Smooth muscle cell (in vitro differentiated cells): Measurements from ENCODE around the gene TMEM242. TPM values are rescaled to one million over a fixed set of nuclear protein-coding genes. Genes with fewer than 3 reads are reported as not detected.

Experiments used
- DNase-seq: peaks from one replicate; lab custom pipeline; 2025; ENCODE audit not compliant: unreplicated experiment; lab: John Stamatoyannopoulos, UW
- H2AFZ ChIP-seq: fragments of 200-600 bp; sonication (generic); 2 replicates; pipeline ENCODE4 v1.6.0; 2016; ENCODE audit warnings: antibody characterized with exemption, low read depth, mild to moderate bottlenecking
- H3F3A ChIP-seq: fragments of 200-600 bp; sonication (generic); 2 replicates; pipeline ENCODE4 v1.6.0; 2017; ENCODE audit warnings: antibody characterized with exemption, low read depth
- H3K27ac ChIP-seq: fragments of 200-600 bp; sonication (generic); 2 replicates; pipeline ENCODE4 v1.5.1; 2016; ENCODE audit warnings: low read depth, mild to moderate bottlenecking
- H3K27me3 ChIP-seq: fragments of 200-600 bp; sonication (generic); 2 replicates; pipeline ENCODE4 v1.6.1; 2016; ENCODE audit warnings: low read depth, mild to moderate bottlenecking
- H3K36me3 ChIP-seq: fragments of 200-600 bp; sonication (generic); 2 replicates; pipeline ENCODE4 v1.5.1; 2016; ENCODE audit warnings: low read depth
- H3K4me1 ChIP-seq: fragments of 200-600 bp; sonication (generic); 2 replicates; pipeline ENCODE4 v1.5.1; 2016; ENCODE audit warnings: low read depth
- H3K4me2 ChIP-seq: fragments of 200-600 bp; sonication (generic); 2 replicates; pipeline ENCODE4 v1.6.0; 2016; ENCODE audit warnings: mild to moderate bottlenecking
- H3K4me3 ChIP-seq: fragments of 200-600 bp; sonication (generic); 2 replicates; pipeline ENCODE4 v1.5.1; 2016; ENCODE audit warnings: mild to moderate bottlenecking
- H3K79me2 ChIP-seq: fragments of 200-600 bp; sonication (generic); 2 replicates; pipeline ENCODE4 v1.6.0; 2016; ENCODE audit warnings: low read depth, mild to moderate bottlenecking
- H3K9ac ChIP-seq: fragments of 200-600 bp; sonication (generic); 2 replicates; pipeline ENCODE4 v1.6.0; 2016; ENCODE audit warnings: low read depth
- H3K9me3 ChIP-seq: fragments of 200-600 bp; sonication (generic); replicated peaks from 2 replicates; pipeline ENCODE4 v1.5.1; 2016; ENCODE audit warnings: low read depth
- H4K20me1 ChIP-seq: fragments of 200-600 bp; sonication (generic); 2 replicates; pipeline ENCODE4 v1.6.0; 2016; ENCODE audit warnings: low read depth
- CTCF ChIP-seq: fragments of 200-600 bp; sonication (generic); IDR thresholded peaks from 2 replicates; pipeline ENCODE4 v1.5.1; 2017; ENCODE audit warnings: borderline replicate concordance, mild to moderate bottlenecking, antibody characterized with exemption; ENCODE audit not compliant: insufficient read depth, poor library complexity, severe bottlenecking
- WGBS: methylation state at CpG from one replicate; pipeline ENCODE4 v1.1.7; 2016; ENCODE audit warnings: low lambda C conversion rate; 5-methylcytosine and 5-hydroxymethylcytosine counted together
- polyA plus RNA-seq: library from polyadenylated mRNA; unstranded; fragments of >200 nt; fragmentation: Nextera tagmentation; extraction: Ambion mirVana; gene quantifications from 2 replicates; pipeline ENCODE4 v1.2.1, GENCODE V29; 2016
- total RNA-seq: library from RNA; depleted of rRNA; stranded (reverse); fragments of >200 nt; gene quantifications from 2 replicates; pipeline ENCODE4 v1.2.3, GENCODE V29; 2014

Gene TMEM242
- total and polyA plus RNA-seq, 2 experiments from 2014 or later = 7.0 to 13.3 TPM

DNA sequence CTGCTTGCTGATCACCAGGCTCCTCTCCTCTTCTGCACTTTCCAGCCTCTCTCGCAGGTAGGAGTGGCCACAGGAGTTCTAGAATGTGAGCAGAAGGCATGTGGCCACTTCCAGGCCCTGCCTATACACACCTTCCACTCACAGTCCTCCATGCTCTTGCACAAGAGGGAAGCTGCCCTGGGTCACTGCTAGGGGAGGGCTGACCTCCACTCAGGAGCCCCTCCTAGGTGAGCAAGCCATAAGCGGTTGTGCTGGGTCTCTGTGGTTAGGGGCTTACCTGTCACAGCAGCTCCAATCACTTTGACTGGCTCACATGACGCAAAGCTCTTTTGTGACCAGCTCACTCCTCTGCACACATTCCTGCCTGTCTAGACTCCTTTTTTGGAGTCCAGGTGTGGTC is 68.2 kb downstream of the TMEM242 start:
- no peak overlapping the region for H3K4me2 ChIP-seq
- H3K79me2 ChIP-seq = no peaks in the 10 kb centered on the region
- no peak overlapping the region for H2AFZ ChIP-seq
- no peaks in the 10 kb centered on the region for H3F3A ChIP-seq
- H3K27ac ChIP-seq = no peak overlapping the region
- no peak for TF ChIP-seq CTCF
- WGBS = 97% methylated on average over 3 of the region's 3 CpGs
- no peaks in the 10 kb centered on the region for H3K36me3 ChIP-seq
- H3K9me3 ChIP-seq = no peaks in the 10 kb centered on the region
- no peaks in the 10 kb centered on the region for H4K20me1 ChIP-seq
- DNase-seq = no peak
- no peaks in the 10 kb centered on the region for H3K27me3 ChIP-seq
- H3K4me1 ChIP-seq = no peaks in the 10 kb centered on the region
- H3K9ac ChIP-seq = no peak overlapping the region
- H3K4me3 ChIP-seq = no peak overlapping the region

- Histone ChIP-seq H3K27ac (no peak overlapping the region), H3K36me3 (no peaks in the 10 kb centered on the region), H3K4me3 (no peak overlapping the region), H3K9me3 (no peaks in the 10 kb centered on the region), H2AFZ (no peak overlapping the region), H3K4me2 (no peak overlapping the region), H3K9ac (no peak overlapping the region), H3K79me2 (no peaks in the 10 kb centered on the region), H3K4me1 (no peaks in the 10 kb centered on the region), H3K27me3 (no peaks in the 10 kb centered on the region), H4K20me1 (no peaks in the 10 kb centered on the region), H3F3A (no peaks in the 10 kb centered on the region)
- WGBS = 91% methylated on average over 3 of the region's 3 CpGs
- TF ChIP-seq CTCF = no peak
- DNase-seq = no peak
Measured at GRCh38 chr6:157254538-157254937, 68.8 kb downstream of the TMEM242 start.

DNA sequence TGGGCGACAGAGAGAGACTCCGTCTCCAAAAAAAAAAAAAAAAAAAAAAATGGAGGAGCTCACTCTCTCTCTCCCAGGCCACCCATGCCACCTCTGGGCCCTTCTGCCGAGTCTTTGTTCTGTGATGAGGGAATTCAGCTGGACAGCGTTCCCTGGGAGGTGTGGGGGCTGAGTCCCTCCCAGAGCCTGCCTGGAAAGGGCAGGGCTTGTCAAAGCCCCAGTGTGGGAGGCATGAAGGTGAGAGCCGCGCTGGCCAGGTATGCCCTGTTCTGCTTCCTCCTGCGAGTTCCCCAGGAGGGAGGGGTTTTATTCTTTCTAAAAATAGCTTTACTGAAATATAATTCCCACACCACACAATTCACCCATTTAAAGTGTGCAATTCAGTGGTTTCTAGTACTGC is 69.6 kb downstream of the TMEM242 start:
- H3K27ac ChIP-seq = no peak overlapping the region
- no peak overlapping the region for H3K4me3 ChIP-seq
- WGBS = 83% methylated on average over 7 of the region's 7 CpGs
- no peak for DNase-seq
- TF ChIP-seq CTCF = no peak
- H2AFZ ChIP-seq = no peak overlapping the region
- H3K27me3 ChIP-seq = no peaks in the 10 kb centered on the region
- no peak overlapping the region for H3K9ac ChIP-seq
- no peaks in the 10 kb centered on the region for H3K36me3 ChIP-seq
- no peaks in the 10 kb centered on the region for H3K4me1 ChIP-seq
- H3K79me2 ChIP-seq = no peaks in the 10 kb centered on the region
- no peaks in the 10 kb centered on the region for H3K9me3 ChIP-seq
- H4K20me1 ChIP-seq = no peaks in the 10 kb centered on the region
- no peaks in the 10 kb centered on the region for H3F3A ChIP-seq
- no peak overlapping the region for H3K4me2 ChIP-seq

DNA sequence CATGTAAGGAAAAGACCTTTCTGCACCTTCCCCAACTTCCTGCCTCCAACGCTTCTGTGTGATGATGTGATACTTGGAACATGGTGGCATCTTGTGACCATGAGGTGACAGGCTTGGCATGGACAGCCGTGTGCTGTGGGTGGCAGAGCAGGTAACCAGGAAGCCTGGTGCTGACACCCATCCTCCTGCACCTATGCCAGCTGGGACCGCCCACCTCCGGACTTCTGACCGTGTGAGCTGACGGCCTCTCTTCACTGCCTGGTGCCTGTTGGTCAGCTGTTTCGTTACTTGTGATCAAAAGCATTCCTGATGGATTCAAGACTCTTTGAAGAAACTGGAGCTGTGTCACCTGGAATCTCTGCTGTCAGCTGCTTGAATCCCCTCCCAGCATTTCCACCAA is 70.3 kb downstream of the TMEM242 start:
- Histone ChIP-seq H3K36me3 (no peaks in the 10 kb centered on the region), H3K79me2 (no peaks in the 10 kb centered on the region), H3K4me1 (no peaks in the 10 kb centered on the region), H3K9ac (no peak overlapping the region), H3K4me3 (no peak overlapping the region), H2AFZ (no peak overlapping the region), H3K9me3 (no peaks in the 10 kb centered on the region), H3K27ac (no peak overlapping the region), H3K27me3 (no peaks in the 10 kb centered on the region), H4K20me1 (no peaks in the 10 kb centered on the region), H3K4me2 (no peak overlapping the region), H3F3A (no peaks in the 10 kb centered on the region)
- TF ChIP-seq CTCF = no peak
- WGBS = 80% methylated on average over 7 of the region's 7 CpGs
- DNase-seq = no peak
